OCI-LY7 (cell line): Measurements from ENCODE around the gene DCD.

Experiments
- EZH2phosphoT487 ChIP-seq: fragments of 200-600 bp; sonication (generic); IDR thresholded peaks from 2 replicates; pipeline ENCODE4 v1.6.1; 2018; ENCODE audit warnings: low read depth, borderline replicate concordance, mild to moderate bottlenecking, mixed run types, antibody characterized with exemption, low read length, moderate library complexity, mixed read lengths
- TF ChIP-seq, protein P1 (sequence below): fragments of 200-600 bp; sonication (generic); conservative IDR thresholded peaks from 2 replicates; pipeline ENCODE4 v1.5.1; 2014; ENCODE audit warnings: mild to moderate bottlenecking, antibody characterized with exemption, low read length, moderate library complexity, mixed read lengths

DNA sequence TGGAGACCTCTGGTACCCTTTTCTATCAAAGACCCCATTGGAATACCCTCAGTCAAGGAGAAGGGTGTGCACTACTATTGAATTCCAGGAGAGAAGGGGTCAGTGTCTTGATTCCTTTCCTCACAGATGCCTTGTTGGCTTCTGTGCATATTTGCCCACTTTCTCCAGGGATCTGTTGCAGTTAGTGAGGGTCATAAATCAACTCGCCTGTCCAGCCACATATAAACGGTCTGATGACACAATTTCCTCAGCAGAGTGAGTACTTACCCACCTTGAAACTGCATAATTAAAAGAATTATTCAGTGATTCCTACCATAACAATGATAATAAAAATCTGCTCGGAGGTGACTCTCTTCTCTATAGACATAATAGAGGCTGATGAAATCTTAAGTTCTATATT lies 13.9 kb upstream of the DCD start:
- TF ChIP-seq, protein P1, sequence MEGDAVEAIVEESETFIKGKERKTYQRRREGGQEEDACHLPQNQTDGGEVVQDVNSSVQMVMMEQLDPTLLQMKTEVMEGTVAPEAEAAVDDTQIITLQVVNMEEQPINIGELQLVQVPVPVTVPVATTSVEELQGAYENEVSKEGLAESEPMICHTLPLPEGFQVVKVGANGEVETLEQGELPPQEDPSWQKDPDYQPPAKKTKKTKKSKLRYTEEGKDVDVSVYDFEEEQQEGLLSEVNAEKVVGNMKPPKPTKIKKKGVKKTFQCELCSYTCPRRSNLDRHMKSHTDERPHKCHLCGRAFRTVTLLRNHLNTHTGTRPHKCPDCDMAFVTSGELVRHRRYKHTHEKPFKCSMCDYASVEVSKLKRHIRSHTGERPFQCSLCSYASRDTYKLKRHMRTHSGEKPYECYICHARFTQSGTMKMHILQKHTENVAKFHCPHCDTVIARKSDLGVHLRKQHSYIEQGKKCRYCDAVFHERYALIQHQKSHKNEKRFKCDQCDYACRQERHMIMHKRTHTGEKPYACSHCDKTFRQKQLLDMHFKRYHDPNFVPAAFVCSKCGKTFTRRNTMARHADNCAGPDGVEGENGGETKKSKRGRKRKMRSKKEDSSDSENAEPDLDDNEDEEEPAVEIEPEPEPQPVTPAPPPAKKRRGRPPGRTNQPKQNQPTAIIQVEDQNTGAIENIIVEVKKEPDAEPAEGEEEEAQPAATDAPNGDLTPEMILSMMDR: no peak
- TF ChIP-seq EZH2phosphoT487: no peak
